Measurements from ENCODE around the gene ANKS1B.
"Not testable (repeated sequence)": the region's sequence is repeated elsewhere in the genome, so short reads cannot be mapped to it uniquely, and the experiment has no call there.

The ANKS1B gene

GRCh38 chr12:99984271-99985128 is at the start of gene ANKS1B:
Gene ANKS1B (minus strand): TSS chr12:99984936. CDS start chr12:99984237, 699 bp downstream.
- DNase-seq, result peak in 1 of 2 experiments; percentile 15

- DNase-seq, result no peak
Observed at GRCh38 chr12:100031836-100032235, 47.1 kb upstream of the ANKS1B start.

- DNase-seq, result no peak
Observed at GRCh38 chr12:100027671-100028070, 42.9 kb upstream of the ANKS1B start.

GRCh38 chr12:100026241-100026640 is 41.5 kb upstream of the ANKS1B start:
- no peak for DNase-seq

GRCh38 chr12:100024974-100025555 is 40.3 kb upstream of the ANKS1B start:
- no peak for DNase-seq

- no peak for DNase-seq
Observed at GRCh38 chr12:100020370-100020769, 35.6 kb upstream of the ANKS1B start.

GRCh38 chr12:100017056-100017455 is 32.3 kb upstream of the ANKS1B start:
- no peak for DNase-seq

GRCh38 chr12:100016304-100016703 is 31.6 kb upstream of the ANKS1B start:
- DNase-seq, result not testable (repeated sequence)

GRCh38 chr12:100005846-100006245 is 21.1 kb upstream of the ANKS1B start:
- peak in 1 of 2 experiments; percentile 8 for DNase-seq

GRCh38 chr12:99997806-99998205 is 13.1 kb upstream of the ANKS1B start:
- DNase-seq, result no peak

GRCh38 chr12:99996095-99996494 is 11.4 kb upstream of the ANKS1B start:
- DNase-seq, result no peak

GRCh38 chr12:99985631-99986030 is 895 bp upstream of the ANKS1B start:
- DNase-seq, result no peak

- DNase-seq, result peak; percentile 16 to 35
Observed at GRCh38 chr12:99985129-99985570, 414 bp upstream of the ANKS1B start.

GRCh38 chr12:99983456-99984258 is 1.1 kb downstream of the ANKS1B start:
- no peak for DNase-seq

- no peak for DNase-seq
Observed at GRCh38 chr12:99981639-99982190, 3.0 kb downstream of the ANKS1B start.

- DNase-seq, result no peak
Observed at GRCh38 chr12:99979471-99979870, 5.3 kb downstream of the ANKS1B start.

- DNase-seq, result no peak
Observed at GRCh38 chr12:99978152-99978551, 6.6 kb downstream of the ANKS1B start.

GRCh38 chr12:99977550-99977949 is 7.2 kb downstream of the ANKS1B start:
- DNase-seq, result no peak

- no peak for DNase-seq
Observed at GRCh38 chr12:99976762-99977161, 8.0 kb downstream of the ANKS1B start.

GRCh38 chr12:99975321-99975720 is 9.4 kb downstream of the ANKS1B start:
- DNase-seq, result no peak

- no peak for DNase-seq
Observed at GRCh38 chr12:99974146-99974545, 10.6 kb downstream of the ANKS1B start.

GRCh38 chr12:99966429-99966828 is 18.3 kb downstream of the ANKS1B start:
- DNase-seq, result no peak

GRCh38 chr12:99960311-99960710 is 24.4 kb downstream of the ANKS1B start:
- no peak for DNase-seq

Measured in Kasumi-1 (cell line).